Measurements from ENCODE around the gene MAGED2.
"Not testable (repeated sequence)": the region's sequence is repeated elsewhere in the genome, so short reads cannot be mapped to it uniquely, and the experiment has no call there.

The MAGED2 gene

DNA sequence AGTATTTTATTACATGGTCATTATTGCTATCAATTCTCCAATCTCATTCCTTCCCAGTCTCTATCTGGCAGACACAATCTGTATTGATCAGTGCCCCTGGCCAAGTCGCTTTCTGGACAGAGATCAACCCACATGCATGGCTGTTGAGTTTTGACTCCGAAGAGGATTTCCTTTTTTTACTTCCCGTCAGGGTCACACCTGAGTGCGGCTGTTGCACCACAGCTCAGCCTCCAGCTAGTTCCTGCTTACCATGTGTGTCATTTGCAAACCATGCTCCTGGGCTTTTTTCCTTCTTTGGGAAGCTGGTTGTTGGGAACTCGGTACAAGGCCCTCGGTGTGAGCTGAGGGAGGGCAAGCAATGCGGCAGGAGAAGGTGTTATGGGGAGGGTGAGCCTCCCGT, 11.7 kb downstream of the MAGED2 start:
- DNase-seq, result no peak

- DNase-seq, result no peak
Measured at GRCh38 chrX:54820737-54821136, 13.2 kb downstream of the MAGED2 start.

GRCh38 chrX:54821310-54821709, 13.8 kb downstream of the MAGED2 start:
- no peak for DNase-seq

- DNase-seq, result no peak
Measured at GRCh38 chrX:54824195-54824594, 16.6 kb downstream of the MAGED2 start.

DNA sequence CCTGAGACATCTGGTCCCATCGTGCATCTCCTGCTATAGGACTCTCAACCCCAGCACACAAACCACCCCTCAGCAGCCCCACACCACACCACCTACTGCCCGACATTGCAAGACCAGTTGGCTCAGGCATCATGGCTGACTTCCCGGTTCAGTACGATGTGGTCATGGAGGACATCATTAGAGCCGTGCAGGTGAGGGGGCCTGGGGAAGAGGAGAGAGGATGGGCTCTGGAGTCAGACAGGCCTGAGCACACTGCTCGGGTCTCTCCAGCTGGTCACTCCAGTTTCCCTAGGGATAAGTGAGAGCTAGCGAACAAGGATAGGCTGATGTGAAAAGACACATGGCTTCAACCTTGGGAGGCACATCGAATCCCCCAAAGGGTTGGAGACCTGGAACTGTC, 17.2 kb downstream of the MAGED2 start:
- no peak for DNase-seq

DNA sequence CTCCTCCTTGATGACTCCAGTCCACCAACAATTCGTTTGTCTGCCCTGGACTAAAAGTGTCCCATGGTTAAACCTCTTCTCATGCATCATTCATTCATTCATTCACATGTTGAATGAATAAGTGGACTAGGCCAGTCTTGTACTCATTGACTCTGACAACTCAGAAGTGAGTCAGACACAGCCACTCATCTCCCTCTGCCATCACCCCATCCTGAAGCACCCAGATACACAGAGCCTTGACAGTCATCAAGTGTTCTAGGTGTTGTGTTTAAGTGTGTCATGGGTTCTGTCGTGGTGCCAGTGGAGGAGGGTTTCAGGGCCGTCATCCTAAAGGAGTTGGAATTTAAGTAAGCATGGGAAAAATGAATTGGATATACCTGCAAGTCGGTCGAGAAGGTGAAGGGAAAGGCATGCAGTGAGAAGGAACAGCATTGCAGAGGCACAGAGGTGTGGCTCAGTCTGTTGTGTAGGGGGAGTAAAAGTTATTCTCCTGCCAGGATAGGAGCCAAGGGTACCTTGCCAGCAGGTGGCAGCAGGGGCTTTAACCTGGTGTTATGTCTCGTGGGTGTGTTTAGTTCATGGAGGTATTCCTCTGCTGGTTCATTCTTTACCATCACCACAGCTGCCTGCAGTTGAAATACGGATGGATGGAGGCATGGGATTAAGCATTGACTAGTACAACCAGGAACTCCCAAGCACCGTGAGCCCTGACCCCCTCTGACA, 18.3 kb downstream of the MAGED2 start:
- no peak for DNase-seq

- no peak for DNase-seq
Measured at GRCh38 chrX:54826598-54826997, 19.1 kb downstream of the MAGED2 start.

GRCh38 chrX:54838583-54838982, 31.0 kb downstream of the MAGED2 start:
- no peak for DNase-seq

DNA sequence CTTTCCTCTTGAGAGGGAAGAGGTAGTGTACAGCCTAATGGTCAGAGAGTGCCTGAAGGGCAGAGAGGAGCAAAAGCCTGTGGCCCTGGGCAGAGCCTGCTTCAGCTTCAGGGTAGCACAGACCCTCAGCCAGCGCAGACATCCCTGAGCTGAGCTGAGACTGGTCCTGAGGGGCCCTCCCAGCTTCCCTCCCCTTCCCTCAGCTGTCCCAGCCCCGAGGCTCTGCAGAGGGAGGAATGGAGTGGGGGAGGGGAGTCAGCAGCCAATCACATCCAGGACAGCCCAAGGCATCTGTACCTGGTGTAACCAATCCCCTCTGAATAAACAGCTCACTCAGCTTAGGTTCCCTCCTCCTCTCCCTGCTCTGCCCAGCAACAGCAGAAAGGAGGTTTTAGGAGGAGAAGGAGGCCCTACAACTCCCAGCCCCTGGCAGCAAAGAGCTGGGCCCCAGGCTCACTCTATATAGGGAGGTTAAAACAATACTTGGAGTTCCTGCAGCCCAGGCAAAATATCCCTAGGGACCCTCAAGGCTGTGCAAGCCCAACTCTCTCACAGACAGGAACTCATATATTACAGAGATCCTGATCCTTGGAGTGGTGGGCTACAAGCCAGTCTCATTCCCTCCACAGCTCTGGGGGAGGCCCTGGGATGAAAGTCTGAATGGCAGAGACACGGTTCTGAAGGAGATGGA, 33.8 kb downstream of the MAGED2 start:
- not testable (repeated sequence) for DNase-seq

DNA sequence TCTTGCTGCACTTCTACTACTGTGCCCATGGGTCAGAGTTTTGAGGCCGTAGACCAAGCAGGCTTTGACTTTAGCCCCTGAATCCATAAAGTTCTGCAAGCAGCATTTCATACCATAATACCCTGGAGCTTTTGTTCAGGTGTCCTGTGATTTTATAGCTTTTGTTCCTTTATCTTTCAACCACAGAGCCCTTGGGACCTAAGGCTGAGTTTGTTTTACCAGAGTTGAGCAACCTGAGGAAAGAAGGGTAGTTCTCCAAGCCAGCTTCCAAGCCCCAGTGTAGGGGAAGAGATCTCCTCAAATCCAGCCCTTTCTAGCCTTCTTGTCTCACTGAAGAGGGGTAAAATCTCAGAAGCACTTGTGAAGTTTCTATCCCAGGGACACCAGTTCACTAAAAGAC, 35.1 kb downstream of the MAGED2 start:
- DNase-seq, result no peak

- DNase-seq, result no peak
Measured at GRCh38 chrX:54843050-54843449, 35.5 kb downstream of the MAGED2 start.

GRCh38 chrX:54847700-54848099, 40.2 kb downstream of the MAGED2 start:
- DNase-seq, result not testable (repeated sequence)

DNA sequence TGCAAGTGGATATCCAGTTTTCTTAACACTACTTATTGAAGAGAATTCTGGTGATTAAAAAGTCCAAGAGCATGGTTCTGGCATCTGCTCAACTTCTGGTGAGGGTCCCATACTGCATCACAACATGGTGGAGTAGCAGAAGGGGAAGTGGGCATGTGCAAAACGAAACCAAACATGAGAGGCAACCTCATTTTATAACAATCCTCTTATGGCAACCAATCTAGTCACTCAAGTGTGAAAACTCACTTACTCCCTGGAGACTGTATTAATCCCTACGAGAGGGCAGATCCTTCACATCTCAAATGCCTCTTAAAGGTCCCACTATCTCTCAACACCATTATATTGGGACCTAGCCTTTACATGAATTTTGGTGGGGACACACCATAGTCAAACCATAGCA, 57.7 kb downstream of the MAGED2 start:
- no peak for DNase-seq
